GM19351 (cell line): ENCODE results near the gene LGALS7.

Source experiments
- ATAC-seq: cut with Tn5 transposase; IDR thresholded peaks from one replicate; pipeline ENCODE4 v1.9.1; 2021; ENCODE audit warnings: mild to moderate bottlenecking, moderate library complexity; ENCODE audit not compliant: unreplicated experiment

LGALS7 gene

GRCh38 chr19:38741670-38742069, 31.6 kb downstream of the LGALS7 start:
- no peak for ATAC-seq

DNA sequence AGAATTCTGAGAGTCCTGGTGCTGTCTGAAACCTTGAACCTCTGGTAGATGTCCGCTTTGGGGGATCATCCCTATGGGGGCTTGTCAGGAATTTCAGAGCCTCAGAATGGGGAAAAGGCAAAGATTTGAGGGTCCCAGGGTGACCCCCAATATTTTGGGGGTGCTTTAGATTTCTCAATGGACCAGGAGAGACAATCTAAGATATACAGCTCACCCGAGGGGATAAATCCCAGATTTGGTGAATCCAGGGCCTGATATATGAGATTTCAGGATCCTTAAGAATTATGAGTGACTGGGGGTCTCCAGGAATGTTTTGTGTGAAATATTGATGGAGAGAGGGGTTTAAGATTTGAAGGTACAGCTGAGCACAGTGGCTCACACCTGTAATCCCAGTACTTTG, 32.4 kb downstream of the LGALS7 start:
- no peak for ATAC-seq

- ATAC-seq: no peak
These were observed 33.1 kb downstream of the LGALS7 start for GRCh38 chr19:38740257-38740592.

DNA sequence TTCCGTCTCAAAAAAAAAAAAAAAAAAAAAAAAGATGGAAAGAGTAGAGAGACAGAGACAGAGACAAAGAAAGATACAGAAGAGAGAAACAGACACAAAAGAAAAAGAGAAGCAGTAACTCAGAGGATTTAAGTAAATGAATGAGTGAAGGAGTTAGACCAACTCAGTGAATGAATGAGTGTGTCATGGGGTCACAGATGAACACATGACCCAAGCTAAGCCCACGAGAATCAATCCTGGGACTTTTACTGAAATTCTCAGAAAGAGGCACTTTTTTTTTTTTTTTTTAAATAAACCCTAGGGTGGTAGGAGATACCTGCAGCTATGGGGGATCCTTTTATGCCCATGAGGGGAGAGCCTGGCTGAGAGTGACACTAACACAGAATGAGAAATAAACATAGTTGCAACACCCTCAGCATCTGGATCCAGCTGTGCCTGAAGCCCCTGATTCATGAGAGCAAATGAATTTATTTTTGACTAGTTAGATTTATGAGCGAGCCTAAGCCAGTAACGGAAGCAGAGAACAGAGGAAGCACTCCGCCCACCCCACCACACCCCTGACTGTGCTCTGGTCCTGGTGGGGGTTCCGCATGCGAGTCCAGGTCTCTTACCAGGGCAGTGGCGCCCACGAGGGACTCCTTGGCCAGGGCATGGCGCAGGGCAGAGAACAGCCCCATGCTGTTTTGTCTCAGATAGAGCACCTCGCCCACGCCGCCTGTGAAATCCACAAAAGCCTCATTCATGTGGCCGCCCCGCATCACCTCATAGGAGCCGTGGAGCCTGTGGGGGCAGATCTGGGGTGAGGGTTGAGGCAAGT, 33.7 kb downstream of the LGALS7 start:
- no peak for ATAC-seq

DNA sequence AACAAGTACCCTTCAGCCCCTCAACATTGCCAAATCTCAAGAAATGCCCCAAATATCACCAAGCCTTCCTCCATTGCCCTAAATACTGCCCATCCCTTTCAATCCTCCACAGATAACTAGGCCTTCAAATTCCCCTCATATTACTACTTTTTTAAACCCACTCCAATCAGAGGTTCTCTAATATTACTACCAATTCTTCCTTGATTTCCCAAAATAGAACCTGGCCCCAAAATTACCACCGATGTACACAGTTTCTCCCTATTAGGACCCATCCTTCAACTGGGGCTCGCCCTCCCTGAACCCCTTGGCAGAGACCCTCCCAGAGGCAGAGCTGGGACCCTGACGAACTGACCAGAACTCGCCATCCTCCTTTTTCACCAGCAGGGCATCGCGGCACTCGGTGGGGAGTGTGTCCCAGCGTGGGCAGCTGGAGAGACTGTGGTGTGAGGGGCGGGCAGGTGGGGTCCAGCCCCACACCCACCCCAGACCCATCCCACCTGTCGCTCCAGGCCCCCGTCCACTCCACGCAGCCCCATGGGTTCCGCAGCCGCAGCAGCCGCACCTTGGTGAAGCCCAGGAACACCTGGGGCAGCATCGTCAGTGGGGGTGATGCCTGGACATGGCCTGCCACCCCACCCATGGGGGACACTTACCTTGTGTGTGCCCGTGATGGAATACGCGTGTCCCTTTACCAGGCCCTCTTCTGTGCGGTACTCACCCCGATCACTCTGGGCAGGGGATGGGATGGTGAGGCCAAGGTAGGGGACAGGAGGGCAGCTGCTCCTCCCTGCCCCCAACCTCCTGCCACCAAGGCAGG, 35.2 kb downstream of the LGALS7 start:
- ATAC-seq: no peak

- ATAC-seq: no peak
These were observed 35.9 kb downstream of the LGALS7 start for GRCh38 chr19:38737281-38737865.

- ATAC-seq: no peak
These were observed 36.7 kb downstream of the LGALS7 start for GRCh38 chr19:38736413-38737280.

GRCh38 chr19:38736036-38736412, 37.3 kb downstream of the LGALS7 start:
- ATAC-seq: no peak

GRCh38 chr19:38735257-38735686, 38.0 kb downstream of the LGALS7 start:
- ATAC-seq: no peak

DNA sequence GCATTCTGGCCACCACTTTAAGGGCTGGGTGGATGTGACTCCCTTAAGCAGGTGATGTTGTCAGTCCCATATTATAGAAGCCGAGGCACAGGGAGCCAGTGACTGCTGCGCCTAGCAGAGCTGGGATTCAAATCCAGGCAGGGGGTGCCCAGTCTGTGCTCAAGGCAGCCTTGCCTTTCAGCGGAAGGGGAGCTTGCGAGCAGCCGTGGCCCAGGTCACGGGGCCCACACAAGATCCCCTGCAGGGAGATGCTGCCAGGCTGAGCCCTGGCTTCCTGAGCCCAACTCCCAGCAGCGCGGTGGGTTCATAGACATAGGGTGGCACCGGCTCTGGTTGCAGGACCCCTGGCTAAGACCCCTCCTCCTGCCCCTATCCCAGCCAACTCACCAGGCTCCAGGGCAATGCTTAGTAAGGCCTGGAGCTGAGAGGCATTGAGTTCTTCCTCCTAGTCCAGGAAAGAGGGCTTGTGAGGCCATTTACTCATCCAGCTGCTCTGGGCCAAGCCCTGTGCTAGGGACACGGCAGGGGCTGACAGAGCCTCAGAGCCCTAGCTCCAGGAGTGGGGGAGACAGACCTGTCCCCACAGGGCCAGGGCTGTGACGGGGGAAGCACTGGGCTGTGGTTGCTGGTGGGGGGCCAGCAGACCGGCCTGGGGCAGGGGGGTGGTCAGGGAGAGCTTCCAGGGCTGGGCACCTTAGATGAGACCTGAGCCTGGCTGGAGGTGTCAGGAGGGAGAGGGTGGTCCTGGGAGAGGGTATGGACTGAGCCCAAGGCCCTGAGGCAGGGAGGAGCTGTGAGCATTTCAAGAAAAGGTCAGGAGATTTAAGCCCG, 38.7 kb downstream of the LGALS7 start:
- no peak for ATAC-seq

GRCh38 chr19:38734176-38734425, 39.2 kb downstream of the LGALS7 start:
- no peak for ATAC-seq

- ATAC-seq: no peak
These were observed 39.7 kb downstream of the LGALS7 start for GRCh38 chr19:38733493-38734175.

DNA sequence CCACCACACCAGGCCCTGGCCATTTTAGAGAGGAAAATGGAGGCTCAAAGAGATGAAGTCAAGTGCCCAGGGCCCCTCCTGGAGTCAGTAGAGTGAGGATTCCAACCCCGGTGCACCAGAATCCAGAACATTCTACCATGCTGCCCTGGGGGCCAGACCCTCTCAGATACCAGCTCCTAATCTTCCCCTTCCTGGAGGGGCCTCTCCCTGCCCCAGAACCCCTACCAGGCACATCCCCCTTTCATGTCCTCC, 40.1 kb downstream of the LGALS7 start:
- no peak for ATAC-seq

DNA sequence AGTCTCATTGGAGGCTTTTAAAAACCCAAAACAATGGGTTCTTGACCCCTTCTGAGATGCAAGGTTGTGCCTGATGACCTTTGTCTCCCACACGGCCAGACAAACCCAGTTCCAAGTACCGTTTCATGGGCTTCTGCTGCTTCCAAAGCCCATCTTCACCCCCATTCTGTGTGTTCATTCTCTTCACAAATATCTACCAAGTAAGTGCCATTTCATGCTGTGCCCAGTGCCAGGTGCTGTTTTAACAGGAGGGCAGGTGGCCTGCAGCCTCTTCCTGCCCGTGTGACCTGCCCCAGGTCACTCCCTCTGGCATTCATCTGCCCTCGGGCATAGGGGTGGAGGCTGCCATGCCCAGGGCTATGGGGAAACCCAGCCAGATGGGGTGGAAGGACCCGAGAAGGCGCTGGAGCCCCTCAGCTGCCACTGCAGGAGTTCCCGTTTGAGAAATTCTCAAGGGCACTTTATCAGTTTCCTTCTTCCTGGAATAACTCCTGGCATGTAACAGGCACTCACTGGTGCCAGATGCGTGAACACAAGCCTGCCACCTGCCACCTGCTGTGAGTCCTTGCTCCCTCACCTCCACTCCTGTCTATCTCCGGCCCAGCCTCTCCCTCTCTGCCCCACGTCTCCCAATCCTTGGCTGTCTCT, 41.5 kb downstream of the LGALS7 start:
- no peak for ATAC-seq

- ATAC-seq: no peak
These were observed 42.4 kb downstream of the LGALS7 start for GRCh38 chr19:38730731-38731589.

DNA sequence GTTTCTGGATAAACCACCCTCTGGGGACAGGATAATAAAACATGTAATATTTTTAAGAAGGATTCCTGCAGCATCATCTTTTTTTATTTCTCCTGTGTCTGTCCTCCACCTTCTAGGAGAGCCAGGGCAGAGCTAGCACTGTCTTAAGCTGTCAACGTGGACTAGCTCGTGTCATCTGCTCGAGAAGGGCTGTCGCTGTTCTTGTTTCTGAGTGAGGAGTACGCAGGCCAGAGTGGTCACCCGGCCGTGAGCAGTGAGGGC, 42.9 kb downstream of the LGALS7 start:
- no peak for ATAC-seq

- no peak for ATAC-seq
These were observed 43.5 kb downstream of the LGALS7 start for GRCh38 chr19:38729653-38730469.
